Measurements from ENCODE around the gene GNG12. TPM values are rescaled to one million over a fixed set of nuclear protein-coding genes. Genes with fewer than 3 reads are reported as not detected.
A peak's percentile ranks its signal among the peaks of the same experiment; 100 is the strongest.

Gene GNG12
- total RNA-seq, 2 experiments from 2014 or later = not detected

- CTCF ChIA-PET = no interaction called here
- no peak for ATAC-seq (ENCODE audit: poor library complexity)
- H3K27me3 ChIP-seq (ENCODE audit: control insufficient read depth in 1 of 2, insufficient read depth in 2 of 2, low read length in 2 of 2) = peaks cover 36 to 71% of the 10 kb centered on the region in 2 experiments
These were observed 1.1 kb upstream of the GNG12 start for GRCh38 chr1:67834246-67834877.

GRCh38 chr1:67833602-67833940 lies 304 bp upstream of the GNG12 start:
- TF ChIP-seq, protein P1, sequence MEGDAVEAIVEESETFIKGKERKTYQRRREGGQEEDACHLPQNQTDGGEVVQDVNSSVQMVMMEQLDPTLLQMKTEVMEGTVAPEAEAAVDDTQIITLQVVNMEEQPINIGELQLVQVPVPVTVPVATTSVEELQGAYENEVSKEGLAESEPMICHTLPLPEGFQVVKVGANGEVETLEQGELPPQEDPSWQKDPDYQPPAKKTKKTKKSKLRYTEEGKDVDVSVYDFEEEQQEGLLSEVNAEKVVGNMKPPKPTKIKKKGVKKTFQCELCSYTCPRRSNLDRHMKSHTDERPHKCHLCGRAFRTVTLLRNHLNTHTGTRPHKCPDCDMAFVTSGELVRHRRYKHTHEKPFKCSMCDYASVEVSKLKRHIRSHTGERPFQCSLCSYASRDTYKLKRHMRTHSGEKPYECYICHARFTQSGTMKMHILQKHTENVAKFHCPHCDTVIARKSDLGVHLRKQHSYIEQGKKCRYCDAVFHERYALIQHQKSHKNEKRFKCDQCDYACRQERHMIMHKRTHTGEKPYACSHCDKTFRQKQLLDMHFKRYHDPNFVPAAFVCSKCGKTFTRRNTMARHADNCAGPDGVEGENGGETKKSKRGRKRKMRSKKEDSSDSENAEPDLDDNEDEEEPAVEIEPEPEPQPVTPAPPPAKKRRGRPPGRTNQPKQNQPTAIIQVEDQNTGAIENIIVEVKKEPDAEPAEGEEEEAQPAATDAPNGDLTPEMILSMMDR (IDR thresholded peaks at IDR 0.05) = no peak
- Mint-ChIP-seq H3K4me3 (peak overlapping the region; percentile 74), H3K9me3 (no peaks in the 10 kb centered on the region), H3K27ac (no peak overlapping the region), H3K36me3 (ENCODE audit: low read depth) (no peaks in the 10 kb centered on the region), H3K4me1 (ENCODE audit: low read depth) (peaks cover 10% of the 10 kb centered on the region), H3K27me3 (peaks cover 79% of the 10 kb centered on the region)
- CTCF ChIA-PET = no interaction called here
- Histone ChIP-seq H3K4me3 (ENCODE audit: low read length) (no peak overlapping the region), H3K27ac (ENCODE audit: low read depth in 1 of 2, low read length in 2 of 2) (no peak overlapping the region), H3K9me3 (ENCODE audit: control insufficient read depth in 1 of 2, insufficient read depth in 1 of 2, low read length in 2 of 2) (peaks cover 0 to 9% of the 10 kb centered on the region in 2 experiments), H3K36me3 (ENCODE audit: insufficient read depth, low read length) (no peaks in the 10 kb centered on the region), H3K27me3 (ENCODE audit: control insufficient read depth in 1 of 2, insufficient read depth in 2 of 2, low read length in 2 of 2) (peaks cover 36 to 71% of the 10 kb centered on the region in 2 experiments), H3K4me1 (ENCODE audit: insufficient read depth, low read length) (peaks cover 15% of the 10 kb centered on the region)
- ATAC-seq (ENCODE audit: poor library complexity) (no peak), DNase-seq (peak in 1 of 14 experiments; percentile 1)
- intact Hi-C loops (cut with DNase I, micrococcal nuclease) = no loop called here
- POLR2A ChIA-PET = no interaction called here

More at GRCh38 chr1:67834246-67834877, 1.1 kb upstream of the GNG12 start:
- TF ChIP-seq, protein P1 (IDR thresholded peaks at IDR 0.05) = no peak
- H3K27me3 Mint-ChIP-seq = peaks cover 80% of the 10 kb centered on the region
- intact Hi-C loops (cut with DNase I, micrococcal nuclease) = no loop called here
- peak overlapping the region; percentile 60 for H3K4me3 Mint-ChIP-seq
- H3K4me3 ChIP-seq (ENCODE audit: low read length) = no peak overlapping the region
- H3K27ac Mint-ChIP-seq = no peak overlapping the region
- no peaks in the 10 kb centered on the region for H3K36me3 Mint-ChIP-seq (ENCODE audit: low read depth)
- H3K4me1 ChIP-seq (ENCODE audit: insufficient read depth, low read length) = peaks cover 15% of the 10 kb centered on the region
- H3K4me1 Mint-ChIP-seq (ENCODE audit: low read depth) = peaks cover 10% of the 10 kb centered on the region
- H3K9me3 ChIP-seq (ENCODE audit: control insufficient read depth in 1 of 2, insufficient read depth in 1 of 2, low read length in 2 of 2) = peaks cover 0 to 9% of the 10 kb centered on the region in 2 experiments
- no peaks in the 10 kb centered on the region for H3K36me3 ChIP-seq (ENCODE audit: insufficient read depth, low read length)
- DNase-seq = no peak
- POLR2A ChIA-PET = no interaction called here
- no peaks in the 10 kb centered on the region for H3K9me3 Mint-ChIP-seq
- no peak overlapping the region for H3K27ac ChIP-seq (ENCODE audit: low read depth in 1 of 2, low read length in 2 of 2)

- peak; percentile 37 for ATAC-seq (ENCODE audit: poor library complexity)
- CTCF ChIA-PET = no interaction called here
- intact Hi-C loops (cut with DNase I, micrococcal nuclease) = no loop called here
These were observed 1.3 kb downstream of the GNG12 start for GRCh38 chr1:67831850-67832513.

More at GRCh38 chr1:67831850-67832513, 1.3 kb downstream of the GNG12 start:
- Mint-ChIP-seq H3K27ac (no peak overlapping the region), H3K9me3 (no peaks in the 10 kb centered on the region), H3K27me3 (peaks cover 75% of the 10 kb centered on the region), H3K36me3 (ENCODE audit: low read depth) (no peaks in the 10 kb centered on the region), H3K4me3 (peak overlapping the region; percentile 83), H3K4me1 (ENCODE audit: low read depth) (peaks cover 10% of the 10 kb centered on the region)
- Histone ChIP-seq H3K4me1 (ENCODE audit: insufficient read depth, low read length) (peaks cover 15% of the 10 kb centered on the region), H3K36me3 (ENCODE audit: insufficient read depth, low read length) (no peaks in the 10 kb centered on the region), H3K27me3 (ENCODE audit: control insufficient read depth in 1 of 2, insufficient read depth in 2 of 2, low read length in 2 of 2) (peaks cover 37 to 62% of the 10 kb centered on the region in 2 experiments), H3K9me3 (ENCODE audit: control insufficient read depth in 1 of 2, insufficient read depth in 1 of 2, low read length in 2 of 2) (peaks cover 0 to 9% of the 10 kb centered on the region in 2 experiments), H3K27ac (ENCODE audit: low read depth in 1 of 2, low read length in 2 of 2) (no peak overlapping the region), H3K4me3 (ENCODE audit: low read length) (peak overlapping the region; percentile 32)
- TF ChIP-seq, protein P1 (IDR thresholded peaks at IDR 0.05) = no peak
- POLR2A ChIA-PET = no interaction called here
- DNase-seq = peak in 1 of 14 experiments; percentile 7

Measured in CD4-positive, alpha-beta T cell (primary cell).